Measurements from ENCODE around the gene CYLD.

Gene CYLD

GRCh38 chr16:50767197-50767596 is 25.3 kb downstream of the CYLD start:
- H3K4me3 ChIP-seq (ENCODE audit: low read length) = no peak overlapping the region
- no peak for TF ChIP-seq ZNF274 (IDR thresholded peaks at IDR 0.05; ENCODE audit: low read depth, low read length)

- no peak overlapping the region for H3K4me3 ChIP-seq (ENCODE audit: low read length)
- TF ChIP-seq ZNF274 (IDR thresholded peaks at IDR 0.05; ENCODE audit: low read depth, low read length) = no peak
Measured at GRCh38 chr16:50771366-50771765, 29.5 kb downstream of the CYLD start.

DNA sequence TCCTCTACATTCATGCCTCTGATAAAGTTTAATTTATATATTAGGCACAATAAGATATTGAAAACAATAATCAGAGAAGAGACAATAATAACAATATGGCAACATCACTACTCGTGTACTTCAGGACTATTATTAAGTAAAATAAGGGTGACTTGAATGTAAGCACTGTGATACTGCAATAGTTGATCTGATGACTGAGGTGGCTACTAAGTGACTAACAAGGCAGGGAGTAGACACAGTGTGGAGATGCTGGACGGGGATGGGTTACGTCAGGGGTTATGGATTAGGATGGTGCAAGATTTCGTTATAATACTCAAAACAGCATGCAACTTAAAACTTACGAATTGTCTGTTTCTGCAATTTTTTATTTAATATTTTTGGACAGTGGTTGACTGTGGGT is 32.5 kb downstream of the CYLD start:
- TF ChIP-seq ZNF274 (IDR thresholded peaks at IDR 0.05; ENCODE audit: low read depth, low read length) = no peak
- no peak overlapping the region for H3K4me3 ChIP-seq (ENCODE audit: low read length)

GRCh38 chr16:50774960-50775359 is 33.1 kb downstream of the CYLD start:
- H3K4me3 ChIP-seq (ENCODE audit: low read length) = no peak overlapping the region
- no peak for TF ChIP-seq ZNF274 (IDR thresholded peaks at IDR 0.05; ENCODE audit: low read depth, low read length)

DNA sequence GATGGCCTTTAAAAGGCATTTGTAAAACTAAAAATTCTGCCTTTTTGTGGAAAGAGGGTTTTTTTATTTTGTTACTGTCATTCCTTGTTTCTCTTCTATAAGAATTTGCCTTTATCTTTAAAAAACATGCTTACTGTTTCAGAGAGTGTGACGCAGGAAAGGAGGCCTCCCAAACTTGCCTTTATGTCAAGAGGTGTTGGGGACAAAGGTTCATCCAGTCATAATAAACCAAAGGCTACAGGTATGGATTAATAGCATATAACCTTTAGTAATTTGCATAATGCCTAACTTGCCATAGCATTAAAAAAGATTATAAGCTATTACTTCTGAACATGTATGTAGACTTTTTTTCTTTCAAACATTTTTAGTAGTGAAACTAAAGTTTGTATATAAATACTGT is 34.2 kb downstream of the CYLD start:
- H3K4me3 ChIP-seq (ENCODE audit: low read length) = no peak overlapping the region
- no peak for TF ChIP-seq ZNF274 (IDR thresholded peaks at IDR 0.05; ENCODE audit: low read depth, low read length)

DNA sequence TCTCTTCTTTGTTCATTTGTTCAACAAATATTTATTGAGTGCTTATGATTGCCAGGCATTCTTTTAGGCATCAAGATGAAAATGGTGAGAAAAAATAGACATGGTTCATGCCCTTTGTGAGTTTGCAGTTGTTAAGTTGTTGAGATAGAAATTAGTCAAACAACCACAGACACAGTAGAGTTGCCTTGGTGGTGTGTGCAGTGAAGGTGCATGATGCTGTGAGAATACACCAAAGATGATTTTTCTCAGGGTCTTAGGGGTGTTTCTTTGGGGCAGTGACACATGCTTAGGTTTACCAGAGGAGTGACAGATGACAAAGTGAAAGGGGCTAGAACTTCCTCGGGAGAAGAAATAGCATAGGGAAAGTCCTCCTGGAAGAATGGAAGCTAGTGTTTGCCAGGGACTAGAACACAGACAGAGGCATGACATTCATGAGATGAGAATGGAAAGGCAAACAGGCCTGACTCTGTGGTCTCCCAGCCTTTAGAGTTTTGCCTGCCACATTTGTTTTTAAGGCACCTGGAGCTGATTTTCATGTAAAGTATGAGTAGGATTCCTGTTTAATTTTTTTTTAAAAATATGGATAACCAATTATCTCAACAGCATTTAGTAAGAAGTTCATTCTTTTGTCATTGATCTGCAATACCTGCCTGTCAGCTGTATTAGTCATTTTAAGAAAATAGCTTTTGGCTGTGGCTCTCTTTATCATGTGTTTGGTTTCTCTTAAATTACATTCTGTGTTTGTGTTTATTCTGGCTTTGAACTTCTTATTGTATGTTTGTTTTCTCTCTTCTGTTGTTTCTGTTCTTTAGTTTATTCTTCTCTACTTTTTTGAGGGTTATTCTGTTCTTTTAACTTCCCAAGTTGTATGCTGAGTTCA is 36.6 kb downstream of the CYLD start:
- no peak overlapping the region for H3K4me3 ChIP-seq (ENCODE audit: low read length)
- no peak for TF ChIP-seq ZNF274 (IDR thresholded peaks at IDR 0.05; ENCODE audit: low read depth, low read length)

DNA sequence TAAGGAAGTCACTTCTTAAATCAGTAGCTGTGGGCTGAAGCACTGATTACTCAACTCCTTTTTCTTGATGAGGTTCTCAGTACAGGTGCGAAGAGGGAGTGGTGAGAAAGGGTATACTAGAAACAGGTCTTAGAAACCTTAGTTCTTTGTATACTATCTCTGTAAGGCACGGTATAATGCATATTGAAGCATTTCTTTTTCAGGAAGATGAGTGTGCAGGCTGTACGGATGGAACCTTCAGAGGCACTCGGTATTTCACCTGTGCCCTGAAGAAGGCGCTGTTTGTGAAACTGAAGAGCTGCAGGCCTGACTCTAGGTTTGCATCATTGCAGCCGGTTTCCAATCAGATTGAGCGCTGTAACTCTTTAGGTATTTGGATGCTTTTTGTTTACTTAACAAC is 39.2 kb downstream of the CYLD start:
- TF ChIP-seq ZNF274 (IDR thresholded peaks at IDR 0.05; ENCODE audit: low read depth, low read length) = no peak
- no peak overlapping the region for H3K4me3 ChIP-seq (ENCODE audit: low read length)

DNA sequence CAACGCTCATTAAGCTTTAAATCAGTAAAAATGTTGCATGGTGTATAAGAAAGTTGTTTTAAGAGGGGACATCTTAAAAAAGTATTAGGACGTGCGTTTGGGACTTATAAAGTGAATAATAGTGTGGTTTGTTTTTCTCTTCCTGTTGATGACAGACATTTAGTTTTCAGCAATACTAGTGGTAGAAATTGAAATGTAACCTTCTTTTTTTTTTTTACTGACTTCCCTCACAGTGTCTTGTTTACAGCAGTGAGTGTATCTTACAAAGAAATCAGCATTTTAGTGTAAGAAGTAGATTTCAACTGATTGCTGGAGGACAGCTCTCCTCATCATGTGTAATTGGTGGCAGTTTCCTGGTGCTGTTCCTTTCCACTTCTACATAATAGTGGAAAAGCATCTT is 39.6 kb downstream of the CYLD start:
- no peak for TF ChIP-seq ZNF274 (IDR thresholded peaks at IDR 0.05; ENCODE audit: low read depth, low read length)

DNA sequence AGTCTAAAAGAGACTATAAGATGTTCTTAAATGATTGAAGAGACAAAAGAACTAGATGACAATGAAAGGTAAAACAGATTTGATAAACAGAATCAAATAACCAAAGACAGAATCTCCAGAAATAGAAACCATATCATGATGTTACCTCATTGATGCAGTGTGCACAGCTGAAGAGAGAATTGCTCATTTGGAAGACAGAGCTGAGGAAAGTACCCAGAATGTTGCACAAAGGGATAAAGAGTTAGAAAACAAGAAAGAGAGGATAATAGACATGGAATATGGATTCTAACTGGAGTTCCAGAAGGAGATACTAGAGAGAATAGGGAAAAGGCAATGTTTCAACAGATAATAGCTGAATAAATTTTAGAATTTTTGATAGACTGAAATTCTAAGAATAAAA is 47.9 kb downstream of the CYLD start:
- no peak overlapping the region for H3K4me3 ChIP-seq (ENCODE audit: low read length)

More for the DNA sequence above, 39.6 kb downstream of the CYLD start:
- H3K4me3 ChIP-seq (ENCODE audit: low read length) = no peak overlapping the region

GRCh38 chr16:50791522-50791921 is 49.6 kb downstream of the CYLD start:
- no peak overlapping the region for H3K4me3 ChIP-seq (ENCODE audit: low read length)
- no peak for TF ChIP-seq ZNF274 (IDR thresholded peaks at IDR 0.05; ENCODE audit: low read depth, low read length)

More for the DNA sequence above, 47.9 kb downstream of the CYLD start:
- no peak for TF ChIP-seq ZNF274 (IDR thresholded peaks at IDR 0.05; ENCODE audit: low read depth, low read length)

DNA sequence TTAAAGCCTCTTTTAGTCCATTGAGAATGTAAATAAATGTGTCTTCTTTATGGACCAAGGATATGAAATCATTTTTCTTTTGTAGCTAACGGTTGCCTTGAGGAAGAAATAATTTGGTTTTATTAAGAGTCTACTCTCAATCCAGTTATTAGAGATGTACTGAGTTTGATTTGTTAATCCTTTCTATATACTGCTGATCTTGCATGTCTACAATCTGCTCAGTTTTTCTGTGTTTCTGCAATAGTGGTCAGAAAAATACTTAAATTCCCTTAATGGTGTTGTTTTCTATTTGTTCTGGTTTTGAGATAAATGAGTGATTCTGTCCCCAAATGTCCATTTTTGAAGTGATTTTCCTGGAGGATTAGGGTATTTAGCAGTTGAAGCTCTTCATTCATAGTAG is 54.9 kb downstream of the CYLD start:
- TF ChIP-seq ZNF274 (IDR thresholded peaks at IDR 0.05; ENCODE audit: low read depth, low read length) = no peak
- H3K4me3 ChIP-seq (ENCODE audit: low read length) = no peak overlapping the region

- no peak overlapping the region for H3K4me3 ChIP-seq (ENCODE audit: low read length)
- TF ChIP-seq ZNF274 (IDR thresholded peaks at IDR 0.05; ENCODE audit: low read depth, low read length) = no peak
Measured at GRCh38 chr16:50797456-50797855, 55.6 kb downstream of the CYLD start.

- TF ChIP-seq ZNF274 (IDR thresholded peaks at IDR 0.05; ENCODE audit: low read depth, low read length) = no peak
- H3K4me3 ChIP-seq (ENCODE audit: low read length) = no peak overlapping the region
Measured at GRCh38 chr16:50800074-50800473, 58.2 kb downstream of the CYLD start.

DNA sequence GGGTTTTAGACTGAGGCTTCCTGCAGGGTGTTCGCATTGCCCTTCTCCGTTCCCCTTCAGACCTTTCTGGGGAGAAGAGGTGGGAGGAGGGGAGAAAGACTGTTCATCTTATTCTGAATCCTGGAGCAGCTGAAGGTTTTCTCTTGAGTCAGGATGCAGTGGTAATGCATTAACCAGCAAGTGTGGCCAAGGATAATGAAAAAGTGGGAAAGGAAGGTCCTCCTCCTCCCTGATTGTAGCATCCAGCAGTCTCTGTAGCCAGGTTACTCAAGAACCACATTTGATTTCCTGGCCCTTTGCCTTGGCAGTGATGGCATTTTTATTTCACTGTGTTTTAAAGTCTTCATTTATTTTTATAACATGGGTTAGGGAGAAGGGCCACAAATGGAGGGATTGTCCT is 59.1 kb downstream of the CYLD start:
- no peak for TF ChIP-seq ZNF274 (IDR thresholded peaks at IDR 0.05; ENCODE audit: low read depth, low read length)

GRCh38 chr16:50802000-50802399 is 60.1 kb downstream of the CYLD start:
- TF ChIP-seq ZNF274 (IDR thresholded peaks at IDR 0.05; ENCODE audit: low read depth, low read length) = no peak
- H3K4me3 ChIP-seq (ENCODE audit: low read length) = no peak overlapping the region

More for the DNA sequence above, 59.1 kb downstream of the CYLD start:
- H3K4me3 ChIP-seq (ENCODE audit: low read length) = no peak overlapping the region

- no peak for TF ChIP-seq ZNF274 (IDR thresholded peaks at IDR 0.05; ENCODE audit: low read depth, low read length)
- no peak overlapping the region for H3K4me3 ChIP-seq (ENCODE audit: low read length)
Measured at GRCh38 chr16:50802961-50803360, 61.1 kb downstream of the CYLD start.

Data from GM08714 (cell line).